Measurements from ENCODE around the gene TMC3. TPM values are rescaled to one million over a fixed set of nuclear protein-coding genes. Genes with fewer than 3 reads are reported as not detected.

The TMC3 gene
- total RNA-seq, 1 experiment from 2014 or later = 0.03 TPM

GRCh38 chr15:81398910-81399551 lies 25.0 kb upstream of the TMC3 start:
- H3K27ac ChIP-seq = no peak overlapping the region
- DNase-seq (ENCODE audit: low read depth in 1 of 2, low spot score in 2 of 2) = no peak
- H3K4me1 ChIP-seq (replicated peaks) = no peaks in the 10 kb centered on the region; the same call in 1 of the 2 replicates
- no peaks in the 10 kb centered on the region; the same call in 1 of the 2 replicates for H3K27me3 ChIP-seq (replicated peaks)
- no peaks in the 10 kb centered on the region; the same call in 1 of the 2 replicates for H3K9me3 ChIP-seq (replicated peaks)
- H3K36me3 ChIP-seq = no peaks in the 10 kb centered on the region
- H3K4me3 ChIP-seq = no peak overlapping the region

GRCh38 chr15:81398456-81398855 lies 24.4 kb upstream of the TMC3 start:
- Histone ChIP-seq H3K4me3 (no peak overlapping the region), H3K9me3 (replicated peaks) (no peaks in the 10 kb centered on the region; the same call in 1 of the 2 replicates), H3K4me1 (replicated peaks) (no peaks in the 10 kb centered on the region; the same call in 1 of the 2 replicates), H3K27me3 (replicated peaks) (no peaks in the 10 kb centered on the region), H3K27ac (no peak overlapping the region), H3K36me3 (no peaks in the 10 kb centered on the region)
- no peak for DNase-seq (ENCODE audit: low read depth in 1 of 2, low spot score in 2 of 2)

- Histone ChIP-seq H3K36me3 (no peaks in the 10 kb centered on the region), H3K27ac (no peak overlapping the region), H3K4me3 (no peak overlapping the region), H3K27me3 (replicated peaks) (no peaks in the 10 kb centered on the region), H3K9me3 (replicated peaks) (no peaks in the 10 kb centered on the region), H3K4me1 (replicated peaks) (no peaks in the 10 kb centered on the region; the same call in 1 of the 2 replicates)
- no peak for DNase-seq (ENCODE audit: low read depth in 1 of 2, low spot score in 2 of 2)
Observed at GRCh38 chr15:81394603-81395002, 20.6 kb upstream of the TMC3 start.

DNA sequence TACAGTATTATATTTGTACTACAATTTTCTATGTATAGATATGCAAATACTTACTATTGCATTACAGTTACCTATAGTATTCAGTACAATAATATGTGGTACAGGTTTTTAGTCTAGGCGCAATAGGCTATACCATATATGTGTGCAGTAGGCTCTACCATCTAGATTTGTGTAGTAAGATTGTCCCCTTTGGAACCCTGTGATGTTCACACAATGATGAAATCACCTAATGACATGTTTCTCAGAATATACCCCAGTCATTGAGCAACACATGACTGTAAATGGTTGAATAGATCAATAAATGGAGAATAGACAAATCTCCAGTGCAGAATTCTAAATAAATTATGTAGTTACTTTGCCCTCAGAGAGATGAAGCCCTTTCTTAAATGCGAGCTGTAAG lies 17.6 kb upstream of the TMC3 start:
- H3K27ac ChIP-seq = no peak overlapping the region
- peaks cover 27% of the 10 kb centered on the region for H3K4me1 ChIP-seq (replicated peaks)
- no peaks in the 10 kb centered on the region for H3K27me3 ChIP-seq (replicated peaks)
- H3K36me3 ChIP-seq = no peaks in the 10 kb centered on the region
- no peak overlapping the region for H3K4me3 ChIP-seq
- H3K9me3 ChIP-seq (replicated peaks) = no peaks in the 10 kb centered on the region
- no peak for DNase-seq (ENCODE audit: low read depth in 1 of 2, low spot score in 2 of 2)

GRCh38 chr15:81388436-81388770 lies 14.4 kb upstream of the TMC3 start:
- Histone ChIP-seq H3K4me3 (no peak overlapping the region), H3K27ac (peak overlapping the region; percentile 9), H3K36me3 (no peaks in the 10 kb centered on the region), H3K4me1 (replicated peaks) (peaks cover 34% of the 10 kb centered on the region), H3K9me3 (replicated peaks) (no peaks in the 10 kb centered on the region), H3K27me3 (replicated peaks) (no peaks in the 10 kb centered on the region)
- no peak for DNase-seq (ENCODE audit: low read depth in 1 of 2, low spot score in 2 of 2)

DNA sequence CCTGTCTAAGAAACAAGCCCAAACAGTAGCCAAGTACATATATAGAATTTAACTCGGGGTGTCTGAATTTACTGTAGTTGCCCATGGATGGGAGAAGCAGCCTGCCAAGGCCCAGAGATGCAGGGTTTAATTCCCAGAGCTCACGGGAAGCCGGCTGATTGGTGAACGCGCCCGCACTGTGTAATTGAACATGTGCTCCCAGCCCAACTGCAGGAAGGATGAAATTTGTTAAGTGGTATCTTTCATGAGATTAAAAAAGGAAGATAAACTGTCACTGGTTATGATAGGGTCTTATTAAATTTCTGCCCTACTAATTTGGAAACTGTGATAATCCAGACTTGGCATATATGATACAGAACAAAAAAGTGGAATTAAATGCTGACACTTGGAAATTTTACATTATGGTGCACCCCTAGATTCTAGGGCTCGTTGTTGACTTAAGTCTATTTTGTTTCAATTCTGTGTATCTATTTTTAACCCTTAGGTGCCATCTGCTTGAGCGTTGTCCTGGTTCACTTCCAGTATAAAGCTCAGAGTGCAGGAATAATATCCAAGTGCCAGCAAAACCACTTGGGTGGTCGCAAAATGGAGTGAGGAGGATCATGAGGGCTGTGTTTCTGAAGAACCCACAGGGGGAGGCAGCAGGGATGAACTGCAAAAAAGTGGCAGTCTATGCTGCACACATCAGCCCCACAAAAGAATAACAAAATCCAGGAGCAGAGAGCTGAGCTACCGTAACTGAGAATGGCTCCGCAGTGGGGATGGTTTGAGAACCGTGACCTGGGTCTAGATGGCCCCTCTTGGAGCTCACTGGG lies 13.8 kb upstream of the TMC3 start:
- no peak overlapping the region for H3K4me3 ChIP-seq
- H3K36me3 ChIP-seq = no peaks in the 10 kb centered on the region
- H3K27me3 ChIP-seq (replicated peaks) = no peaks in the 10 kb centered on the region
- peak overlapping the region; percentile 22 for H3K27ac ChIP-seq
- DNase-seq (ENCODE audit: low read depth in 1 of 2, low spot score in 2 of 2) = peak; percentile 67 to 75
- H3K4me1 ChIP-seq (replicated peaks) = peaks cover 34% of the 10 kb centered on the region
- H3K9me3 ChIP-seq (replicated peaks) = no peaks in the 10 kb centered on the region

DNA sequence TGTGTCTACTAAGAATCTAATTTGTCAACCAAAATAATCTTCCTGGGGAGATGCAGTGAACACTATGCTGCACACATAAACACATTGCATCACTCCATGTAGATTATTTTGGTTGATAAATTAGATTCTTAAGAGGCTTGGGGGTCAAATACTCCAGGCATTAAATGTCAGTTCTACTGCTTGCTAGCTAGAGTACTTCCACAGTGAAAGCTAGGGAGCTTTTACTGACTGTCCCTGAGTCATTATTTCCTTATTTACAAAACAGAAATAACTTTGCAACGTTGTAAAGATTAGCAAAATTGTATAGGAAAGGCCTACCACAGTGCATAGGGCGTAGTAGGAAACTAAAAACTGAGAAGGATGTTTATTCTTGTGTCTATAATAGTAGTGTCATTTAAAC lies 12.9 kb upstream of the TMC3 start:
- peak overlapping the region; percentile 22 for H3K27ac ChIP-seq
- H3K27me3 ChIP-seq (replicated peaks) = no peaks in the 10 kb centered on the region
- H3K4me1 ChIP-seq (replicated peaks) = peaks cover 34% of the 10 kb centered on the region
- no peaks in the 10 kb centered on the region for H3K36me3 ChIP-seq
- peak in 1 of 2 experiments; percentile 76 for DNase-seq (ENCODE audit: low read depth in 1 of 2, low spot score in 2 of 2)
- no peaks in the 10 kb centered on the region for H3K9me3 ChIP-seq (replicated peaks)
- no peak overlapping the region for H3K4me3 ChIP-seq

DNA sequence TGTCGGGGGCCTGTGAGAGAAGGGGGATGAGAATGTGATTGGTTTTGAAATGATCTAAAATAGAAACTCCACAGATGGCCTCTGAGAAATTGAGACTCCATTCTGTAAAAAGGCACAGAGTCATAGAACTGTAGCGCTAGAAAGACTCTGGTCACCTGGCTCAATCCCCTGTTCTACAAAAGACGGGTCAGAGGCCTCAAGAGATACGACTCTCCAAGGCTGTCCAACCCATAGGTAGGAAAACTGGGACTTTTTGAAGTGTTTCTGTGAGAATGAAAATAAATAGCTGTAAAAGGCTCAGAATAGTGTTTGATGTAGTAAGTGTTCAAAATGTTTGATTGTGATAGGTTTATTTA lies 11.7 kb upstream of the TMC3 start:
- no peak overlapping the region for H3K4me3 ChIP-seq
- no peaks in the 10 kb centered on the region for H3K36me3 ChIP-seq
- H3K9me3 ChIP-seq (replicated peaks) = no peaks in the 10 kb centered on the region
- no peak overlapping the region for H3K27ac ChIP-seq
- H3K4me1 ChIP-seq (replicated peaks) = peaks cover 34% of the 10 kb centered on the region
- H3K27me3 ChIP-seq (replicated peaks) = no peaks in the 10 kb centered on the region
- no peak for DNase-seq (ENCODE audit: low read depth in 1 of 2, low spot score in 2 of 2)

- no peaks in the 10 kb centered on the region for H3K36me3 ChIP-seq
- H3K27me3 ChIP-seq (replicated peaks) = no peaks in the 10 kb centered on the region
- peaks cover 34% of the 10 kb centered on the region for H3K4me1 ChIP-seq (replicated peaks)
- H3K27ac ChIP-seq = no peak overlapping the region
- H3K4me3 ChIP-seq = no peak overlapping the region
- no peak for DNase-seq (ENCODE audit: low read depth in 1 of 2, low spot score in 2 of 2)
- no peaks in the 10 kb centered on the region for H3K9me3 ChIP-seq (replicated peaks)
Observed at GRCh38 chr15:81384891-81385720, 11.1 kb upstream of the TMC3 start.

DNA sequence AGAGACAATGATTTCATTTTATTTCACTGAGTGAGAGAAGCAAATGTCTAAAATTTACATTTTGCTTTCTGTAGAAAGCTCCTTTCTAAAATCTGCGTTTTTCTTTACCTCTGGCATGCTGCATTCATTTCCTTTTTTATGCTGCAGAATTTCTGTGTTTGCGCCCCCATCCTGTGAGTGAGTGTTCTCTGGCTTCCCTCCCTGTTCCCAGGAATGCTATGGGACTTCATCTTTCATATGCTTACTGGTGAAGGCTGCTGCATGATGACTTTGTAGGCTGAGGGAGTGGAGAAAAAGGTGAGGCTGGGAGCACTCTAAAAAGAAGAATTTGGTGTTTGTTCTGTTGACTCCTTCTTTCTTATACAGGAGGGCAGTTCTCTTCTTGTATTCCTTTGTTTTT lies 7.7 kb upstream of the TMC3 start:
- Histone ChIP-seq H3K4me1 (replicated peaks) (peaks cover 8% of the 10 kb centered on the region), H3K36me3 (no peaks in the 10 kb centered on the region), H3K27me3 (replicated peaks) (no peaks in the 10 kb centered on the region), H3K4me3 (no peak overlapping the region), H3K9me3 (replicated peaks) (no peaks in the 10 kb centered on the region), H3K27ac (no peak overlapping the region)
- no peak for DNase-seq (ENCODE audit: low read depth in 1 of 2, low spot score in 2 of 2)

- DNase-seq (ENCODE audit: low read depth in 1 of 2, low spot score in 2 of 2) = no peak
- no peaks in the 10 kb centered on the region for H3K9me3 ChIP-seq (replicated peaks)
- no peak overlapping the region for H3K4me3 ChIP-seq
- H3K4me1 ChIP-seq (replicated peaks) = no peaks in the 10 kb centered on the region; the same call in 1 of the 2 replicates
- no peak overlapping the region for H3K27ac ChIP-seq
- H3K27me3 ChIP-seq (replicated peaks) = no peaks in the 10 kb centered on the region
- no peaks in the 10 kb centered on the region for H3K36me3 ChIP-seq
Observed at GRCh38 chr15:81380668-81381067, 6.7 kb upstream of the TMC3 start.

- DNase-seq (ENCODE audit: low read depth in 1 of 2, low spot score in 2 of 2) = no peak
- no peaks in the 10 kb centered on the region for H3K36me3 ChIP-seq
- H3K27ac ChIP-seq = no peak overlapping the region
- no peak overlapping the region for H3K4me3 ChIP-seq
- H3K27me3 ChIP-seq (replicated peaks) = no peaks in the 10 kb centered on the region
- H3K4me1 ChIP-seq (replicated peaks) = no peaks in the 10 kb centered on the region
- H3K9me3 ChIP-seq (replicated peaks) = no peaks in the 10 kb centered on the region
Observed at GRCh38 chr15:81380203-81380602, 6.2 kb upstream of the TMC3 start.

DNA sequence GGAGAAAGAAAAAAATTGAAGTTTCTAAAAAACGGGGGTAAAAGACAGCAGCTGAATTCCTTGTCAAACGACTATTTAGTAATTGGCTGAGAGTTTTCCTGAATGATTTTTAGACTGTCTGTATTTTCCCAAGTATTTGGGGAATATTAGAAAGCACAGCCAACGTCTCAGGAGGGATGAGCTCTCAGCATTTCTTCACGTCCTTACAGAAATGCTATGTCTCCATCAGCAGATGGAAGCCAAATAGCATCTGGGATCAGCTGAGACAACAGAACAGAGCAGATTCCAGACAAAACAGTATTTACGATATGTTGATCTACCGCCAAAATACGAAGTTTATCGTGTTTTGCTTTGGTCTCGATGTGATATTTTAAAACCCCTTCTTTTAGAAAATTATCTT lies 5.3 kb upstream of the TMC3 start:
- no peaks in the 10 kb centered on the region for H3K27me3 ChIP-seq (replicated peaks)
- DNase-seq (ENCODE audit: low read depth in 1 of 2, low spot score in 2 of 2) = no peak
- no peaks in the 10 kb centered on the region for H3K36me3 ChIP-seq
- no peaks in the 10 kb centered on the region for H3K4me1 ChIP-seq (replicated peaks)
- no peak overlapping the region for H3K4me3 ChIP-seq
- H3K27ac ChIP-seq = no peak overlapping the region
- no peaks in the 10 kb centered on the region for H3K9me3 ChIP-seq (replicated peaks)

DNA sequence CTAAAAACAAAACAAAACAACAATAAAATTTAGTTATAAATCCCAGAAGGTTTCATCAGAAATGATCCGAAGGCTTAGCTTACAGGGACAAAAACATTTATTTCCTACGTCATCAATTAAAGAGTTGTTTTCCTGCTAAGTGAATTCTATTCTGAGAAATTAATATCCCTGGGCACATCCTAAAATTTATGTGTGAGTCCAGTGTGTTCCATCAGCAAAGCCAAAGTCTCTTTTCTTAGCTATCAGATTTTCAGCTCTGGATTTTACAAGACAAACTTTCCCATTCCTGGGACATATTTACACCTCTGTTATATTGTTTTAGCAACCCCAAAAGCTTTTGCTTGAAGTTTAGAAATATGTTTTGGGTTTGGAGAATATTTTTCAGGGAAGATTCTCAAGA lies 4.4 kb upstream of the TMC3 start:
- Histone ChIP-seq H3K4me1 (replicated peaks) (no peaks in the 10 kb centered on the region), H3K9me3 (replicated peaks) (no peaks in the 10 kb centered on the region), H3K36me3 (no peaks in the 10 kb centered on the region), H3K27ac (no peak overlapping the region), H3K27me3 (replicated peaks) (no peaks in the 10 kb centered on the region), H3K4me3 (no peak overlapping the region)
- DNase-seq (ENCODE audit: low read depth in 1 of 2, low spot score in 2 of 2) = no peak
